GM19099 (cell line): ENCODE data around the gene PLOD3.

Experiments
- POLR2A ChIP-seq: IDR thresholded peaks from 3 replicates; pipeline ENCODE4 v1.6.1; 2011; ENCODE audit warnings: low read depth; ENCODE audit not compliant: insufficient read length; ENCODE audit errors: extremely low read depth

The PLOD3 gene

GRCh38 chr7:101222275-101222830 lies 5.0 kb upstream of the PLOD3 start:
- TF ChIP-seq POLR2A: no peak

- TF ChIP-seq POLR2A: no peak
These were observed 2.9 kb upstream of the PLOD3 start for GRCh38 chr7:101220295-101220694.

GRCh38 chr7:101218236-101219125 lies 1.1 kb upstream of the PLOD3 start:
- peak; percentile 44 for TF ChIP-seq POLR2A

GRCh38 chr7:101216860-101217387 lies 457 bp downstream of the PLOD3 start:
- no peak for TF ChIP-seq POLR2A

- TF ChIP-seq POLR2A: no peak
These were observed 1.2 kb downstream of the PLOD3 start for GRCh38 chr7:101216001-101216859.

GRCh38 chr7:101212014-101212413 lies 5.4 kb downstream of the PLOD3 start:
- no peak for TF ChIP-seq POLR2A

- no peak for TF ChIP-seq POLR2A
These were observed 5.9 kb downstream of the PLOD3 start for GRCh38 chr7:101211501-101211900.

GRCh38 chr7:101210143-101210542 lies 7.2 kb downstream of the PLOD3 start:
- TF ChIP-seq POLR2A: no peak

GRCh38 chr7:101208794-101209193 lies 8.6 kb downstream of the PLOD3 start:
- no peak for TF ChIP-seq POLR2A

- TF ChIP-seq POLR2A: no peak
These were observed 9.9 kb downstream of the PLOD3 start for GRCh38 chr7:101207459-101207858.

- no peak for TF ChIP-seq POLR2A
These were observed 10.7 kb downstream of the PLOD3 start for GRCh38 chr7:101206665-101207042.

- no peak for TF ChIP-seq POLR2A
These were observed 11.3 kb downstream of the PLOD3 start for GRCh38 chr7:101205901-101206664.

- TF ChIP-seq POLR2A: no peak
These were observed 14.8 kb downstream of the PLOD3 start for GRCh38 chr7:101202603-101202918.

GRCh38 chr7:101201695-101202602 lies 15.4 kb downstream of the PLOD3 start:
- TF ChIP-seq POLR2A: no peak
